ENCODE measurements around the gene H19.

H19 gene

GRCh38 chr11:1949302-1949701, 48.3 kb downstream of the H19 start:
- no peak for DNase-seq (ENCODE audit: low read depth)
- no peak for TF ChIP-seq CTCF (conservative IDR thresholded peaks at IDR 0.05; ENCODE audit: low read depth, low read length)
- no peak overlapping the region for H3K4me3 ChIP-seq (ENCODE audit: low read depth, low read length)

DNA sequence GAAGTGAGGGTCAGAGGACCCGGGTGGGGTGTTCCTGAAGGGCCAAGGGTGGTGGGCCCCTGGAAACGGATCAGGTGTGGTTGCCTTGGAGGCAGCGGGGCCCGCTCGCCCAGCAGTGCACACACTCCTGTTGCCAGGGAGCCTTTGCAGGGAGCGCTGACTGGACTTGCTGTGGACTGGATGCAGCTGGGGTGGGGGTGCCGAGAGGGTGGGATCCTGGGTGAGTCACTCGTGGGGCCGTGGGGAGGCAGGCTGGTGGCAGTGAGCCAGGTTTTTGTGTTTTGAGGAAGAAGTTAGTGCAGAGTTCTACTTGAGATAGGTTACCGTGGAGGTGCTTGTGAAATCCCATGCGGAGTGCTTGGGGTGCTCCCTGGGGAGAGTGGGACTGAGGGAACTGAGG, 49.3 kb downstream of the H19 start:
- DNase-seq (ENCODE audit: low read depth), result no peak
- no peak for TF ChIP-seq CTCF (conservative IDR thresholded peaks at IDR 0.05; ENCODE audit: low read depth, low read length)
- no peak overlapping the region for H3K4me3 ChIP-seq (ENCODE audit: low read depth, low read length)

GRCh38 chr11:1947592-1948237, 49.9 kb downstream of the H19 start:
- H3K4me3 ChIP-seq (ENCODE audit: low read depth, low read length), result no peak overlapping the region
- no peak for DNase-seq (ENCODE audit: low read depth)
- TF ChIP-seq CTCF (conservative IDR thresholded peaks at IDR 0.05; ENCODE audit: low read depth, low read length), result no peak

GRCh38 chr11:1946812-1947484, 50.7 kb downstream of the H19 start, which contains the start of gene MRPL23:
Gene MRPL23, plus strand, starts transcription at chr11:1947332. Its CDS starts 31 bp downstream, at chr11:1947363.
- no peak within 1 kb of the TSS for H3K4me3 ChIP-seq (ENCODE audit: low read depth, low read length)
- TF ChIP-seq CTCF (conservative IDR thresholded peaks at IDR 0.05; ENCODE audit: low read depth, low read length), result no peak
- no peak for DNase-seq (ENCODE audit: low read depth)
